ENCODE measurements around the gene PDLIM5.

DNA sequence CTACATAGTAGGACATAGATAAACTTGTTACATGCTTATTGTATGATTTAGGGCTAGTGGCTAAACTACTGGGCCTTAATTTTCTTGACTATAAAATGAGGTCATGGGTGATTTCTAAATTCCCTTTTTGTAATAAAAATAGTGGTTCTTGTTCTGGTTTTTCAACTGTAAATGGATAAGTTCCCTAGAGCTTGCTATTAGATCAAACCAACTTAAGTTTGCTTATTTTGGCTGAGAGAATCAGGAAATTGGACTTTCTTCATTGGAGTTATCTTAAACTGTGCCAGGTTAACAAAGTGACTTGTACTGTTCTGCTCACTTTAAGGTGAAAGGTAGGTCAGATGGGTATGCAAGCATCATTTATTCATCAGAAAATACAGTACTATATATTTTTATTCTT is 78.3 kb downstream of the PDLIM5 start:
- no peak for TF ChIP-seq POLR2AphosphoS5 (IDR thresholded peaks at IDR 0.05; ENCODE audit: low read depth, low read length)
- no peak for TF ChIP-seq POLR2A (IDR thresholded peaks at IDR 0.05; ENCODE audit: low read depth, low read length)
- TF ChIP-seq TAF1 (IDR thresholded peaks at IDR 0.05; ENCODE audit: low read depth, low read length): no peak
- TF ChIP-seq POU2F2 (IDR thresholded peaks at IDR 0.05; ENCODE audit: low read depth, low read length): no peak
- TF ChIP-seq PAX5 (IDR thresholded peaks at IDR 0.05; ENCODE audit: insufficient read depth, low read length, severe bottlenecking): no peak
- TF ChIP-seq SPI1 (IDR thresholded peaks at IDR 0.05; ENCODE audit: low read depth, low read length): no peak

All from GM12891 (cell line).